Caco-2 (cell line): ENCODE measurements around the gene NAA60. TPM values are rescaled to one million over a fixed set of nuclear protein-coding genes. Genes with fewer than 3 reads are reported as not detected.
A peak's percentile ranks its signal among the peaks of the same experiment; 100 is the strongest.
"Not testable (repeated sequence)": the region's sequence is repeated elsewhere in the genome, so short reads cannot be mapped to it uniquely, and the experiment has no call there.

Experiments used
- BruUV-seq: library from RNA; stranded (reverse); fragments of 400-500 nt; replicated peaks from 2 replicates; lab custom pipeline; 2021; lab: Mats Ljungman, UMichigan
- CTCF ChIA-PET: fragments of 300-600 bp; sonication (Branson Sonifier 250); formaldehyde crosslinking; loops from one replicate; lab custom pipeline; 2022; ENCODE audit warnings: antibody characterized with exemption; lab: Charles Lee
- POLR2A ChIA-PET: fragments of 300-600 bp; sonication (Branson Sonifier 250); formaldehyde crosslinking; loops from one replicate; lab custom pipeline; 2022; ENCODE audit warnings: antibody characterized with exemption; lab: Charles Lee
- DNase-seq, 2 experiments: peaks; one replicate each; pipeline versions ENCODE4 v3.0.0 to v3.0.0-alpha.2; 2020 to 2022
- H3K27me3 ChIP-seq: replicated peaks from 2 replicates; pipeline ENCODE4 v1.6.0; 2011; ENCODE audit warnings: low read length; ENCODE audit not compliant: control insufficient read depth, insufficient read depth
- H3K36me3 ChIP-seq: 2 replicates; pipeline ENCODE4 v1.5.1; 2011; ENCODE audit warnings: low read length; ENCODE audit not compliant: control insufficient read depth, insufficient read depth
- H3K4me1 ChIP-seq: fragments of 250-450 bp; sonication (Bioruptor Pico); 2 replicates; pipeline ENCODE4 v1.5.1; 2020; ENCODE audit warnings: mild to moderate bottlenecking
- H3K4me3 ChIP-seq: 2 replicates; pipeline ENCODE4 v1.5.1; 2011; ENCODE audit warnings: low read depth, mild to moderate bottlenecking, control low read depth, low read length
- H3K9me3 ChIP-seq: fragments of 250-450 bp; sonication (Bioruptor Pico); 2 replicates; pipeline ENCODE4 v1.5.1; 2020; ENCODE audit warnings: mild to moderate bottlenecking, moderate library complexity
- H3K27ac Mint-ChIP-seq: one replicate; pipeline ENCODE4 v1.8.0; 2022; ENCODE audit warnings: mixed read lengths; ENCODE audit not compliant: unreplicated experiment
- H3K27me3 Mint-ChIP-seq: one replicate; pipeline ENCODE4 v1.8.0; 2022; ENCODE audit warnings: mixed read lengths; ENCODE audit not compliant: insufficient read depth, unreplicated experiment
- H3K36me3 Mint-ChIP-seq: one replicate; pipeline ENCODE4 v1.8.0; 2022; ENCODE audit warnings: mild to moderate bottlenecking, mixed read lengths; ENCODE audit not compliant: insufficient read depth, unreplicated experiment
- H3K4me1 Mint-ChIP-seq: one replicate; pipeline ENCODE4 v1.8.0; 2022; ENCODE audit warnings: low read depth, mixed read lengths; ENCODE audit not compliant: unreplicated experiment
- H3K4me3 Mint-ChIP-seq: one replicate; pipeline ENCODE4 v1.8.0; 2022; ENCODE audit warnings: mild to moderate bottlenecking, moderate library complexity, mixed read lengths; ENCODE audit not compliant: unreplicated experiment
- H3K9me3 Mint-ChIP-seq: one replicate; pipeline ENCODE4 v1.8.0; 2022; ENCODE audit warnings: mixed read lengths; ENCODE audit not compliant: unreplicated experiment
- intact Hi-C: fragments of 100-400 bp; cut with micrococcal nuclease; formaldehyde crosslinking; loops from one replicate; pipeline ENCODE4 v1.10.0; 2022; ENCODE audit not compliant: unreplicated experiment
- total RNA-seq: library from RNA; stranded (reverse); gene quantifications from 2 replicates; pipeline ENCODE4 v1.2.3, GENCODE V29; 2022
- TF ChIP-seq, protein P1 (sequence below), 2 experiments: fragments of 200-600 bp in 1 of 2; IDR thresholded peaks; 1 replicate in 1 of 2; 2 replicates in 1 of 2; pipeline versions ENCODE4 v1.5.1 to v1.8.0; 2011 to 2022; ENCODE audit warnings: antibody characterized with exemption in 1 of 2, control low read depth in 1 of 2, inconsistent platforms in 1 of 2, low read depth in 1 of 2, low read length in 1 of 2, mild to moderate bottlenecking in 1 of 2, moderate library complexity in 1 of 2; ENCODE audit not compliant: insufficient read depth in 1 of 2, severe bottlenecking in 1 of 2, unreplicated experiment in 1 of 2

The NAA60 gene
- total RNA-seq, 1 experiment from 2014 or later, result 92.8 TPM

DNA sequence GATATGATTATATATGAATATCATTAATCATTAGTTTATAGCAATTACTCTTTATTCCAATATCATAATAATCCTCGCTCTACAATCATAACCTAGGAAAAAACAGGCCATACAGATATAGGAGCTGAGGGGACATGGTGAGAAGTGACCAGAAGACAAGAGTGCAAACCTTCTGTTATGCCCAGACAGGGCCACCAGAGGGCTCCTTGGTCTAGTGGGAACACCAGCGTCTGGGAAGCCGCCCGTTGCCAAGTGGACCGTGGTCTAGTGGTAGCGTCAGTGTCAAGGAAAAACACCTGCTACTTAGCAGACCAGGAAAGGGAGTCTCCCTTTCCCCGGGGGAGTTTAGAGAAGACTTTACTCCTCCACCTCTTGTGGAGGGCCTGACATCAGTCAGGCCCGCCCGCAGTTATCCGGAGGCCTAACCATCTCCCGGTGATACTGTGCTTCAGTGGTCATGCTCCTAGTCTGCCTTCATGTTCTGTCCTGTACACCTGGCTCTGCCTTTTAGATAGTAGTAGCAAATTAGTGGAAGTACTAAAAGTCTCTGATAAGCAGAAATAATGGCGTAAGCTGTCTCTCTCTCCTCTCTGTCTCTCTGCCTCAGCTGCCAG lies 83.8 kb downstream of the NAA60 start:
- CTCF ChIA-PET, H3K36me3 ChIP-seq, H3K4me1 ChIP-seq, H3K4me3 Mint-ChIP-seq, H3K27me3 ChIP-seq, H3K4me3 ChIP-seq, H3K27ac Mint-ChIP-seq, POLR2A ChIA-PET, intact Hi-C loops, BruUV-seq, H3K9me3 ChIP-seq, H3K27me3 Mint-ChIP-seq, H3K4me1 Mint-ChIP-seq: not testable (repeated sequence)
- TF ChIP-seq, protein P1, sequence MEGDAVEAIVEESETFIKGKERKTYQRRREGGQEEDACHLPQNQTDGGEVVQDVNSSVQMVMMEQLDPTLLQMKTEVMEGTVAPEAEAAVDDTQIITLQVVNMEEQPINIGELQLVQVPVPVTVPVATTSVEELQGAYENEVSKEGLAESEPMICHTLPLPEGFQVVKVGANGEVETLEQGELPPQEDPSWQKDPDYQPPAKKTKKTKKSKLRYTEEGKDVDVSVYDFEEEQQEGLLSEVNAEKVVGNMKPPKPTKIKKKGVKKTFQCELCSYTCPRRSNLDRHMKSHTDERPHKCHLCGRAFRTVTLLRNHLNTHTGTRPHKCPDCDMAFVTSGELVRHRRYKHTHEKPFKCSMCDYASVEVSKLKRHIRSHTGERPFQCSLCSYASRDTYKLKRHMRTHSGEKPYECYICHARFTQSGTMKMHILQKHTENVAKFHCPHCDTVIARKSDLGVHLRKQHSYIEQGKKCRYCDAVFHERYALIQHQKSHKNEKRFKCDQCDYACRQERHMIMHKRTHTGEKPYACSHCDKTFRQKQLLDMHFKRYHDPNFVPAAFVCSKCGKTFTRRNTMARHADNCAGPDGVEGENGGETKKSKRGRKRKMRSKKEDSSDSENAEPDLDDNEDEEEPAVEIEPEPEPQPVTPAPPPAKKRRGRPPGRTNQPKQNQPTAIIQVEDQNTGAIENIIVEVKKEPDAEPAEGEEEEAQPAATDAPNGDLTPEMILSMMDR (IDR thresholded peaks at IDR 0.05; ENCODE audit: insufficient read depth in 1 of 2, low read depth in 1 of 2, low read length in 1 of 2, severe bottlenecking in 1 of 2, unreplicated experiment in 1 of 2), result peak in 1 of 2 experiments; percentile 37
- peak; percentile 45 to 57 for DNase-seq
- H3K9me3 Mint-ChIP-seq, result peaks cover 14% of the 10 kb centered on the region
- peaks cover 20% of the 10 kb centered on the region for H3K36me3 Mint-ChIP-seq

DNA sequence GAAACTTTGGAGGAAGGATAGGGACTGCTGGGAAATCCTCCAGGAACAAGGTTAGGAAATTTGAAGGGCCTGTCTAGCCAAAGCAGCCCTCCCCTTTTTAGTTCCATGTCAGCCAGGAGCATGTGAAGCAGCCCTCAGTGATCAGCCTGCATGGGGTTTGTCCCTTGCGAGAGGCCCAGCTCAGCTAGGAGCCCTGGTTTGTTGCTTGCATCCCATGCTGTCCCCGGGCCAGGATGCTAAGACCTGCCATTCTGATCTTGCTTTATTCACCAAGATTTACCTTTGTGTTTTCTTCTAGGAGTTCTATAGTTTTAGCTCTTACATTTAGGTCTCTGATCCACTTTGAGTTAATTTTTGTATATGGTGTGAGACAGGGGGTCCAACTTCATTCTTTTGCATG lies 84.9 kb downstream of the NAA60 start:
- ChIA-PET POLR2A (interaction anchor here (0.6 kb wide), 1 partner anchor 1125 kb away, joined by 3 read pairs; no protein-coding TSS in a partner anchor), CTCF (no interaction called here)
- H3K27ac Mint-ChIP-seq, result no peak overlapping the region
- TF ChIP-seq, protein P1 (IDR thresholded peaks at IDR 0.05; ENCODE audit: insufficient read depth in 1 of 2, low read depth in 1 of 2, low read length in 1 of 2, severe bottlenecking in 1 of 2, unreplicated experiment in 1 of 2), result no peak
- Histone ChIP-seq H3K27me3 (no peaks in the 10 kb centered on the region), H3K4me1 (no peaks in the 10 kb centered on the region), H3K9me3 (no peaks in the 10 kb centered on the region), H3K4me3 (no peak overlapping the region), H3K36me3 (peaks cover 1% of the 10 kb centered on the region)
- H3K9me3 Mint-ChIP-seq, result peaks cover 14% of the 10 kb centered on the region
- no peak for DNase-seq
- peaks cover 22% of the 10 kb centered on the region for H3K36me3 Mint-ChIP-seq
- no peaks in the 10 kb centered on the region for H3K27me3 Mint-ChIP-seq
- H3K4me3 Mint-ChIP-seq, result no peak overlapping the region
- no peaks in the 10 kb centered on the region for H3K4me1 Mint-ChIP-seq
- BruUV-seq, result no TSS peak
- intact Hi-C loops, result no loop called here

DNA sequence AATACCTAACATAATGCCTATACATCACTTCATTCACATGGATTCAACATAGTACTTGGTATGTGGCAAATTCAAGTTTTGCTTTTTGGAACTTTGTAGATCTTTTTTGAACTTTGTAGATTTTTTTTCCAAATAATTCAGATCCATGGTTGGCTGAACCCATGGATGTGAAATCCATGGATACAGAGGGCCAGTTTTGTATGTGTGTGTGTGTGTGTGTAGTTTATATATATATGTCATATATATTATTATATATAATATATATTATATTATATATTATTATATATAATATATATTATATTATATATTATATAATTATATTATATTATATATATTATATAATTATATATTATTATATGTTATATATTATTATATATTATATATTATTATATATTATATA lies 85.7 kb downstream of the NAA60 start:
- peaks cover 16% of the 10 kb centered on the region for H3K36me3 Mint-ChIP-seq
- DNase-seq, result no peak
- H3K4me1 Mint-ChIP-seq, result no peaks in the 10 kb centered on the region
- no peaks in the 10 kb centered on the region for H3K27me3 Mint-ChIP-seq
- H3K27me3 ChIP-seq, result no peaks in the 10 kb centered on the region
- H3K27ac Mint-ChIP-seq, result no peak overlapping the region
- H3K36me3 ChIP-seq, result peaks cover 1% of the 10 kb centered on the region
- CTCF ChIA-PET, result no interaction called here
- H3K9me3 Mint-ChIP-seq, result peaks cover 14% of the 10 kb centered on the region
- POLR2A ChIA-PET, result no interaction called here
- no peak overlapping the region for H3K4me3 Mint-ChIP-seq
- BruUV-seq, result no TSS peak
- intact Hi-C loops, result no loop called here
- H3K9me3 ChIP-seq, result no peaks in the 10 kb centered on the region
- H3K4me3 ChIP-seq, result no peak overlapping the region
- no peaks in the 10 kb centered on the region for H3K4me1 ChIP-seq
- TF ChIP-seq, protein P1 (IDR thresholded peaks at IDR 0.05; ENCODE audit: insufficient read depth in 1 of 2, low read depth in 1 of 2, low read length in 1 of 2, severe bottlenecking in 1 of 2, unreplicated experiment in 1 of 2), result no peak
